Prostate gland (tissue), 2 donors: ENCODE results near the gene PCMTD2.

Experiments used
- POLR2A ChIP-seq: fragments of 450-650 bp; IDR thresholded peaks from one replicate; pipeline ENCODE4 v1.6.1; 2016; ENCODE audit warnings: antibody characterized with exemption, mild to moderate bottlenecking
- TF ChIP-seq, protein P1 (sequence below), 4 experiments: fragments of 200-600 bp in 2 of 4; fragments of 450-650 bp in 2 of 4; sonication (generic) in 2 of 4; IDR thresholded peaks; 1 replicate in 3 of 4; 2 replicates in 1 of 4; pipeline ENCODE4 v1.5.1; 2016 to 2019; ENCODE audit warnings: antibody characterized with exemption in 4 of 4, mild to moderate bottlenecking in 2 of 4, moderate library complexity in 2 of 4

DNA sequence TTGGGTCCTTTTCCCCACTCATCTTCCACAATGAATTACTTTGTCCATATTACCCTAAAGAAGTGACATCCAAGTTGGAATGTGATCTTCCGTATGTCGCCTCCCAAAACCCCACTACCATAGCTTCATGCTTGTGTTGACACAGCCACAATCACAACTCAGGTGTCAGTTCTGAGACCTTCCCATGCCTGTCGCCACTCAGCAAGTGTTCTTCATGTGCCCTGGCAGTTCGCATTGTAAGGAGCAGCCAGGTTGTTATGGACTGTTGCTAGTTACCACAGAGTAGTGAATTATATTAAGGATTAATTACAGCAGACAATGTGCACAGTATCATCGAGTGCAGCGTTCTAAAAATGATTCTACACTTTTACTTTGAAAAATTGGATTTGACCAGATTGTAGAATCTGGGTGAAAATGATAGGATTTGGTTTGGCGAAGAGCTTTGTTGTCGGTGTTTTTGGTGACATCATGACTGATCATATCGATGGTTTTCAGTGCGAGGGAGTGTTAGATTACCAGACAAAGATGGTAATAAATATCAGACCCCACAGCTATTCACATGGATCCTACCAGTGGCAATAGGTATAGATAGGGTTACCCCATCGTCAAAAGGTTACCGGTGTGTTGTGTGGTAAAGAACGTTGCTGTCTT is 1.7 kb downstream of the PCMTD2 start:
- no peak for TF ChIP-seq POLR2A
- TF ChIP-seq, protein P1, sequence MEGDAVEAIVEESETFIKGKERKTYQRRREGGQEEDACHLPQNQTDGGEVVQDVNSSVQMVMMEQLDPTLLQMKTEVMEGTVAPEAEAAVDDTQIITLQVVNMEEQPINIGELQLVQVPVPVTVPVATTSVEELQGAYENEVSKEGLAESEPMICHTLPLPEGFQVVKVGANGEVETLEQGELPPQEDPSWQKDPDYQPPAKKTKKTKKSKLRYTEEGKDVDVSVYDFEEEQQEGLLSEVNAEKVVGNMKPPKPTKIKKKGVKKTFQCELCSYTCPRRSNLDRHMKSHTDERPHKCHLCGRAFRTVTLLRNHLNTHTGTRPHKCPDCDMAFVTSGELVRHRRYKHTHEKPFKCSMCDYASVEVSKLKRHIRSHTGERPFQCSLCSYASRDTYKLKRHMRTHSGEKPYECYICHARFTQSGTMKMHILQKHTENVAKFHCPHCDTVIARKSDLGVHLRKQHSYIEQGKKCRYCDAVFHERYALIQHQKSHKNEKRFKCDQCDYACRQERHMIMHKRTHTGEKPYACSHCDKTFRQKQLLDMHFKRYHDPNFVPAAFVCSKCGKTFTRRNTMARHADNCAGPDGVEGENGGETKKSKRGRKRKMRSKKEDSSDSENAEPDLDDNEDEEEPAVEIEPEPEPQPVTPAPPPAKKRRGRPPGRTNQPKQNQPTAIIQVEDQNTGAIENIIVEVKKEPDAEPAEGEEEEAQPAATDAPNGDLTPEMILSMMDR (IDR thresholded peaks at IDR 0.05): no peak
